Activated naive CD8-positive, alpha-beta T cell treated with anti-CD3 and anti-CD28 coated beads for 36 hours (primary cell): ENCODE data around the gene TNFAIP8L1. TPM values are rescaled to one million over a fixed set of nuclear protein-coding genes. Genes with fewer than 3 reads are reported as not detected.
A peak's percentile ranks its signal among the peaks of the same experiment; 100 is the strongest.

ENCODE experiments used
- DNase-seq: peaks from one replicate; pipeline ENCODE4 v3.0.0; 2021
- H3K27ac Mint-ChIP-seq: one replicate; pipeline ENCODE4 v1.8.0; 2022; ENCODE audit warnings: mild to moderate bottlenecking, moderate library complexity, mixed read lengths
- H3K27me3 Mint-ChIP-seq: one replicate; pipeline ENCODE4 v1.8.0; 2022; ENCODE audit warnings: mild to moderate bottlenecking, mixed read lengths
- H3K36me3 Mint-ChIP-seq: one replicate; pipeline ENCODE4 v1.8.0; 2021; ENCODE audit warnings: mild to moderate bottlenecking, mixed read lengths
- H3K4me1 Mint-ChIP-seq: one replicate; pipeline ENCODE4 v1.8.0; 2021; ENCODE audit warnings: mixed read lengths
- H3K4me3 Mint-ChIP-seq: one replicate; pipeline ENCODE4 v1.8.0; 2022; ENCODE audit warnings: mild to moderate bottlenecking, moderate library complexity, mixed read lengths
- H3K9me3 Mint-ChIP-seq: one replicate; pipeline ENCODE4 v1.8.0; 2022; ENCODE audit warnings: mixed read lengths
- total RNA-seq, 2 experiments: library from RNA; stranded (reverse); gene quantifications; one replicate each; pipeline ENCODE4 v1.2.3, GENCODE V29; 2021

The TNFAIP8L1 gene
- total RNA-seq, 2 experiments from 2014 or later: 10.7 to 11.3 TPM

DNA sequence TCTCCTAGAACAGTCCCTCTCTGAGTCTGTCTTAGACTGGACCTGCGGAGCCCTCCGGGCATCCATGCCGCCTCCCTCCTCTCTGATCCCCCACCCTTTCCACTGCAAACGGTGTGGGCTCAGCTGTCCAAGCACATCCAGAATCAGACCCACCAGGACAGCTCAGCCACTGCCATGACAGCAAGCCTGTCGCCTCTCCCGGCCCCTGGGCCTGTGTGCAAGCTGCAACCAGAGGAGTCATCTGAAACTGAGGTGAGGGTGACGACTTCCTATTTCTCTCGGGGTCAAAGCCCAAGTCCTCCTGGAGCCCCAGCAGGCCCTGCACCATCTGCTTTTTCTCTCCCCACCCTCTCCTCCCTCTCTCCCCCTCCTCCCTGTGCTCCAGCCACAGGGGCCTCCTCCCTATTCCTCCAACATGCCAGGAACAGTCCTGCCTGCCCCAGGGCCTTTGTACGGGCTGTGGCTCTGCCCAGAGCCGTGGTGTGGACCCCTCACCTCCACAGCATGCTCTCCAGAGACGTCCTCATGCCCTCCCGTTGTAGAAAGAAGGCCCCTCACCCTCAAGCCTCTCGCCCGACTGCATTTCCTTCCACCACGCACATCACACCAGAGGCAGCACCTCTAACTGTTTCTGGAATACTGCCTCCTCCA, 54.3 kb downstream of the TNFAIP8L1 start:
- Mint-ChIP-seq H3K4me1 (no peaks in the 10 kb centered on the region), H3K4me3 (no peak overlapping the region), H3K27ac (peak overlapping the region; percentile 29), H3K36me3 (peaks cover 22% of the 10 kb centered on the region), H3K27me3 (no peaks in the 10 kb centered on the region), H3K9me3 (no peaks in the 10 kb centered on the region)
- DNase-seq: no peak

- Mint-ChIP-seq H3K27me3 (no peaks in the 10 kb centered on the region), H3K27ac (no peak overlapping the region), H3K4me3 (no peak overlapping the region), H3K36me3 (peaks cover 22% of the 10 kb centered on the region), H3K4me1 (no peaks in the 10 kb centered on the region), H3K9me3 (no peaks in the 10 kb centered on the region)
- DNase-seq: no peak
Measured at GRCh38 chr19:4694211-4694987, 55.1 kb downstream of the TNFAIP8L1 start.

- H3K9me3 Mint-ChIP-seq: no peaks in the 10 kb centered on the region
- no peaks in the 10 kb centered on the region for H3K4me1 Mint-ChIP-seq
- no peak overlapping the region for H3K4me3 Mint-ChIP-seq
- H3K27ac Mint-ChIP-seq: no peak overlapping the region
- no peaks in the 10 kb centered on the region for H3K27me3 Mint-ChIP-seq
- no peak for DNase-seq
- peaks cover 22% of the 10 kb centered on the region for H3K36me3 Mint-ChIP-seq
Measured at GRCh38 chr19:4695224-4695731, 56.0 kb downstream of the TNFAIP8L1 start.

DNA sequence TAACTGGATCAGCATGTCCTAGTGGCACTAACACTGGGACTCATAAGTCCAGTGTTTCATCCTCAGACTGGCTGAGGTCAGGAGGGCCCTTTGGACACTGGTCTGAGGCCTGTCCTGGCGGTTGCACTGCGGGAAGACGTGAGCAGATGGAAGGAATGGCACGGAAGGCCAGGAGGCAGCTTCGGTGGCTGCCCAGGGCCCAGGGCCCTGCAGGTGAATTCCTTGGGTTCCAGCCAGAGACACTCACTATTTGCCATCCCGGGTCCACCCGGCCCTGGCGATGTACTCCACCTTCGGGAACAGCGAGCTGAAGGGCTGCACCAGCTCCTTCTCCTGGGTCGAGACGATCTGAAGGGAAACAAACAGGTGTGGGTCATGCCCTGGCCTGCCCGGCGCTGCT, 58.0 kb downstream of the TNFAIP8L1 start:
- no peak for DNase-seq
- Mint-ChIP-seq H3K9me3 (no peaks in the 10 kb centered on the region), H3K27me3 (no peaks in the 10 kb centered on the region), H3K27ac (no peak overlapping the region), H3K4me3 (no peak overlapping the region), H3K36me3 (peaks cover 28% of the 10 kb centered on the region), H3K4me1 (no peaks in the 10 kb centered on the region)

- H3K4me3 Mint-ChIP-seq: no peak overlapping the region
- H3K36me3 Mint-ChIP-seq: peaks cover 21% of the 10 kb centered on the region
Measured at GRCh38 chr19:4699826-4700692, 60.7 kb downstream of the TNFAIP8L1 start.

DNA sequence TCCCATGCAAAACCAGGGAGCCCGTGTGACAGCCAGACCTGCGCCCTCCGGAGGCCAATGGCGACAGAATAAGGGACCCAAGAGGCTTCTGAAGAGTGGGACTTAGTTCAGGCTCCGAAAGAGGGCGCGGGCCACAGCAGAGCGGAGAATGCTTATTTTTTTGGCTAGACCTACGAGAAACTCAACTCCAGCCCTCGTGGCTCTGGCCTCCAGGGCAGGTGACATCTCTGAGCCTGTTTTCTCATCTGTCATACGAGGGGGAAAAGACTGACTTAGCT, 61.3 kb downstream of the TNFAIP8L1 start:
- no peak for DNase-seq
- Mint-ChIP-seq H3K27me3 (no peaks in the 10 kb centered on the region), H3K36me3 (peaks cover 21% of the 10 kb centered on the region), H3K4me3 (no peak overlapping the region), H3K4me1 (no peaks in the 10 kb centered on the region), H3K9me3 (no peaks in the 10 kb centered on the region), H3K27ac (no peak overlapping the region)

More at GRCh38 chr19:4699826-4700692, 60.7 kb downstream of the TNFAIP8L1 start:
- DNase-seq: no peak
- Mint-ChIP-seq H3K27ac (no peak overlapping the region), H3K9me3 (no peaks in the 10 kb centered on the region), H3K27me3 (no peaks in the 10 kb centered on the region), H3K4me1 (no peaks in the 10 kb centered on the region)

DNA sequence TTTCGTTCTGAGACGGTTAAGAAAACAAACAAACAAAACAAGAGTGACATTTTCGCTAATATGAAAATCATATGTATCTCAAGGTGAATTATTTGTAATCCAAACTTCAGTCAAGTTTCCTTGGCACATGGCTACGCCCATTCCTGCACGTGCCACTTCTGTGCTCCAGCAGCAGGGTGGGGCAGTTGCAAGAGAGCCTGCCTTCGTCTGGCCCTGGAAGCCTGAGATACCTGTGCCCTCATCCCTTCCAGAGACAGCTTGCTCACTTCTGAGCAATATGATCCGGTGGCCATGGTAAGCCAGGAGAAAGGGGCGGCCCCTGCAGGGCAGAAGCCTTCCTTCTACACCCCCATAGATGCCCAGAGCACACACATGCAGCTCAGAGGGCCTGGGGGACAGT, 62.2 kb downstream of the TNFAIP8L1 start:
- Mint-ChIP-seq H3K27ac (no peak overlapping the region), H3K36me3 (peaks cover 21% of the 10 kb centered on the region), H3K4me3 (no peak overlapping the region), H3K9me3 (no peaks in the 10 kb centered on the region), H3K4me1 (no peaks in the 10 kb centered on the region), H3K27me3 (no peaks in the 10 kb centered on the region)
- no peak for DNase-seq

DNA sequence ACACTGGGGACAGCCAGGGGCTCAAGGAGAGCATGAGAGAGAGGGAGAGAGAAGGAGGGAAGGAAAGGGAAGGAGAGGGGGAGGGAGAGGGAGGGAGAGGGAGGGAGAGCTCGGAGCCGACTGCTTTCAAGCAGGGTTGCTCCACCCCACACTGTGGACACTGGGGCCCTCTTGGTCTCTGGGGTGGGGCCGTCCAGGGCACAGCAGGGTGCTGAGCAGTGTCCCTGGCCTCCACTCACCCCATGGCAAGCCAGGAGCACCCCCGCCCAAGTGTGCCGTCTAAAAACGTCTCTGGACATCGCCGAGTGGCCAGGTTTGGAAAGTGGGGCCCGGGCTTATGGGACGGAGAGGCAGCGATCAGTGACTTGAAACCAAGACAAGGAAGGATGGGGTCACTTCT, 63.4 kb downstream of the TNFAIP8L1 start:
- Mint-ChIP-seq H3K36me3 (peaks cover 12% of the 10 kb centered on the region), H3K9me3 (no peaks in the 10 kb centered on the region)

DNA sequence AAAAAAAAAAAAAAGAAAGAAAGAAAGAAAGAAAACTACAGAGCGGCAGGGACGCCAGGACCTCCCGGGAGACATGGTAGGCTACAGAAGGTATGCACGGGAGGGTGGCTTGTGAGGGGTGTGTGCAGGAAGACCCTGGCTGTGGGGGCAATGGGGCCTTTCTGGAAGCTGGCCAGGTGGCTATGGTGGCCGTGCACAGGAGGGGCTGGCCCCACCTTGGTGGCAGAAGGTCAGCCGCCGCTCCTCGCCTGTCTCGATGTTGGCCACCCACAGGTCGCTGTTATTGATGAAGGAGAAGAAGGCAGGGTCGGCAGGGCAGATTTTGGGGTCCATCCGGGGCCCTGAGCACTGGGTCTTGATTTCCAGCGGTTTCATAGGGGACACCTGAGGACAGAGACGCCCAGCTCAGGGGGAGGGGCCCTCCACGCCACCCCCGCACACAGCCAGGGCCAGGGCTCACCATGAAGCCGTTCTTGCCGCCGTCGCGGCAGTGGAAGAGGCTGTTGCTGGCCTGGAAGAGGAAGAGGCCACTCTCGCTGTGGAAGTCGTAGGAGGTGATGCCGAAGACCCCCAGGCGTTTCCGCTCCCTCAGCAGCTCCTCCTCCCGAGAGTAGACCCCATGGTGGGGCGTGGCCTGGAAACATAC, 64.5 kb downstream of the TNFAIP8L1 start:
- DNase-seq: no peak
- no peak overlapping the region for H3K4me3 Mint-ChIP-seq
- no peaks in the 10 kb centered on the region for H3K4me1 Mint-ChIP-seq
- no peak overlapping the region for H3K27ac Mint-ChIP-seq
- peaks cover 12% of the 10 kb centered on the region for H3K36me3 Mint-ChIP-seq
- H3K27me3 Mint-ChIP-seq: no peaks in the 10 kb centered on the region
- no peaks in the 10 kb centered on the region for H3K9me3 Mint-ChIP-seq

More for the DNA sequence above, 63.4 kb downstream of the TNFAIP8L1 start:
- no peak for DNase-seq
- H3K4me3 Mint-ChIP-seq: no peak overlapping the region
- no peak overlapping the region for H3K27ac Mint-ChIP-seq
- H3K4me1 Mint-ChIP-seq: no peaks in the 10 kb centered on the region
- H3K27me3 Mint-ChIP-seq: no peaks in the 10 kb centered on the region

GRCh38 chr19:4704317-4704673, 65.0 kb downstream of the TNFAIP8L1 start:
- H3K27me3 Mint-ChIP-seq: no peaks in the 10 kb centered on the region
- no peak overlapping the region for H3K27ac Mint-ChIP-seq
- peaks cover 14% of the 10 kb centered on the region for H3K36me3 Mint-ChIP-seq
- H3K4me1 Mint-ChIP-seq: no peaks in the 10 kb centered on the region
- no peak for DNase-seq
- no peaks in the 10 kb centered on the region for H3K9me3 Mint-ChIP-seq
- H3K4me3 Mint-ChIP-seq: no peak overlapping the region

Other genes starting within 250 kb of the TNFAIP8L1 start
- gene SH3GL1, start 239.0 kb upstream of the TNFAIP8L1 start, total RNA-seq: 10 to 100 TPM; 40.3 to 41.1 TPM
- 10 to 100 TPM; 76.8 to 77.6 TPM for gene CHAF1A, start 236.9 kb upstream of the TNFAIP8L1 start, total RNA-seq
- 10 to 100 TPM; 37.0 to 37.8 TPM for gene UBXN6, start 181.7 kb upstream of the TNFAIP8L1 start, total RNA-seq
- 10 to 100 TPM; 45.5 to 47.0 TPM for gene HDGFL2, start 167.2 kb upstream of the TNFAIP8L1 start, total RNA-seq
- not detected for gene PLIN4, start 121.0 kb upstream of the TNFAIP8L1 start, total RNA-seq
- under 1 TPM; 0.32 to 0.56 TPM for gene PLIN5, start 104.3 kb upstream of the TNFAIP8L1 start, total RNA-seq
- gene LRG1, start 99.5 kb upstream of the TNFAIP8L1 start, total RNA-seq: under 1 TPM; 0.19 to 0.38 TPM
- gene SEMA6B, start 79.8 kb upstream of the TNFAIP8L1 start, total RNA-seq: not detected
- gene MYDGF, start 30.8 kb downstream of the TNFAIP8L1 start, total RNA-seq: 10 to 100 TPM; 59.2 to 65.8 TPM
- 10 to 100 TPM; 71.7 to 72.3 TPM for gene DPP9, start 84.3 kb downstream of the TNFAIP8L1 start, total RNA-seq
- 10 to 100 TPM; 21.8 to 22.5 TPM for gene FEM1A, start 152.2 kb downstream of the TNFAIP8L1 start, total RNA-seq
- gene TICAM1, start 192.2 kb downstream of the TNFAIP8L1 start, total RNA-seq: 10 to 100 TPM; 18.4 to 19.5 TPM
- 10 to 100 TPM; 14.6 to 14.7 TPM for gene PLIN3, start 228.2 kb downstream of the TNFAIP8L1 start, total RNA-seq